ENCODE measurements around the gene PKLR.

GRCh38 chr1:155295183-155295941 is 5.9 kb downstream of the PKLR start:
- TF ChIP-seq CTCF (IDR thresholded peaks at IDR 0.05): no peak
- no peak for TF ChIP-seq MAX (IDR thresholded peaks at IDR 0.05; ENCODE audit: low read depth)
- no peak for TF ChIP-seq IRF3 (IDR thresholded peaks at IDR 0.05; ENCODE audit: low read depth, low read length)
- TF ChIP-seq SIN3A (IDR thresholded peaks at IDR 0.05; ENCODE audit: borderline replicate concordance, low read depth, low read length): no peak
- no peak for TF ChIP-seq RAD21 (IDR thresholded peaks at IDR 0.05; ENCODE audit: low read length)
- no peak for TF ChIP-seq JUND (IDR thresholded peaks at IDR 0.05)
- TF ChIP-seq PBX3 (IDR thresholded peaks at IDR 0.05): no peak
- TF ChIP-seq TEAD4 (IDR thresholded peaks at IDR 0.05; ENCODE audit: borderline replicate concordance, insufficient read depth): no peak
- TF ChIP-seq YY1 (IDR thresholded peaks at IDR 0.05; ENCODE audit: low read depth): no peak
- TF ChIP-seq EP300 (IDR thresholded peaks at IDR 0.05; ENCODE audit: borderline replicate concordance in 1 of 2, low read depth in 1 of 2, low read length in 1 of 2): no peak
- no peak for TF ChIP-seq EZH2phosphoT487 (IDR thresholded peaks at IDR 0.05; ENCODE audit: borderline replicate concordance, low read depth)
- TF ChIP-seq GATA2 (CRISPR knock-in tag; IDR thresholded peaks at IDR 0.05): no peak
- TF ChIP-seq SMC3 (IDR thresholded peaks at IDR 0.05; ENCODE audit: low read depth, low read length): no peak
- TF ChIP-seq REST (IDR thresholded peaks at IDR 0.05; ENCODE audit: low read depth, low read length): no peak
